Lower leg skin (tissue), 4 donors: ENCODE data around the gene CCDC40. TPM values are rescaled to one million over a fixed set of nuclear protein-coding genes. Genes with fewer than 3 reads are reported as not detected.

Experiments used
- DNase-seq, 2 donors: peaks; one replicate each; pipeline ENCODE4 v3.0.0-alpha.2; 2019; ENCODE audit warnings: low spot score in 2 of 2
- H3K4me3 ChIP-seq: fragments of 200-600 bp; sonication (generic); 2 replicates; pipeline ENCODE4 v1.5.1; 2017; ENCODE audit warnings: mild to moderate bottlenecking, low read depth; ENCODE audit not compliant: poor library complexity, severe bottlenecking
- CTCF ChIP-seq, 3 donors: fragments of 450-650 bp; IDR thresholded peaks; one replicate each; pipeline ENCODE4 v1.5.1; 2016; ENCODE audit warnings: antibody characterized with exemption in 3 of 3, mild to moderate bottlenecking in 3 of 3, moderate library complexity in 2 of 3
- POLR2A ChIP-seq, 2 donors: fragments of 450-650 bp; IDR thresholded peaks; one replicate each; pipeline ENCODE4 v1.6.1; 2016 to 2017; ENCODE audit warnings: antibody characterized with exemption in 2 of 2, mild to moderate bottlenecking in 1 of 2, moderate library complexity in 1 of 2
- WGBS, 2 donors: methylation state at CpG; one replicate each; pipeline ENCODE4 v1.1.5; 2018; 5-methylcytosine and 5-hydroxymethylcytosine counted together
- intact Hi-C: fragments of 100-400 bp; cut with DNase I; formaldehyde crosslinking; loops from one replicate; pipeline ENCODE4 v1.15.0; 2023; ENCODE audit warnings: low total_unique reads
- total RNA-seq, 4 donors: library from RNA; depleted of rRNA; stranded (reverse); fragments of >200 nt; gene quantifications; one replicate each; pipeline ENCODE4 v1.1.0, GENCODE V29; 2016

The CCDC40 gene
- total RNA-seq, 4 donors from 2014 or later: 1.2 to 5.8 (median 2.1) TPM

DNA sequence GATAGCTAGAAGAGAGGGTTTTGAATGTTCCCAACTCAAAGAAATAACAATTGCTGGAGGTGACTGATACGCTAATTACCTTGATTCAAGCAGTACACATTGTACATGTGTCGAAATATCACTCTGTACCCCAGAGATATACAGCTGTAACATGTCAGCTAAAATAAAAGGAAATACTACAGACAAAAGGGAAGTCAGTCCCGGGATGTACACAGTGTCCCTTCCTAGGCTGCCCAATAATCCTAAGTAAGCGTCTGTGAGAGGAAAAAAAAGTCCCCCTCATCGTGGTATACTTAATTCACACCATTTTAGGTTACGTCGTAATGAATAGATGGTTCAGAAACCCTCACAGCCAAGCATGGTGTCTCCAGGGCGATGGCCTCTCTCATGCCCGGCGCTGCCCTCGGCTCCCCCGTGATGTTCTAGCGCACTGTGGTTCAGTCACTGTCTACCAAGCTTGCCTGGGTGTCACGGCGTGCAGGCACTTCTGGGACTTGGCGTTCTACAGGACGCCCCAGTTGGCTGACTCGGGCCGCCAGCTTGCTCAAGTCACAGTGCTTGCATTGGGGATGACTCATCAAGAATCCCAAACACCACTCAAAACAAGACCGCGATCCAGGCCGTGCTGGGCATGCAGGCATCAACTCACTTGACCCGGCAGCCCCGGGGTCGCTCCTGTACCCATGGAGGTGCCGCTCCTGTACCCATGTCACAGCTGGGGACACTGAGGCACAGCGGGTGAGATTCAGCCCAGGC lies 27.6 kb downstream of the CCDC40 start:
- 84 to 90% methylated on average over 27 of the region's 27 CpGs for WGBS, 2 donors
- no peak for TF ChIP-seq POLR2A (IDR thresholded peaks at IDR 0.05)
- TF ChIP-seq CTCF (IDR thresholded peaks at IDR 0.05): no peak
- DNase-seq: peak; percentile 39 to 90
- H3K4me3 ChIP-seq: no peak overlapping the region
- intact Hi-C loops: no loop called here

DNA sequence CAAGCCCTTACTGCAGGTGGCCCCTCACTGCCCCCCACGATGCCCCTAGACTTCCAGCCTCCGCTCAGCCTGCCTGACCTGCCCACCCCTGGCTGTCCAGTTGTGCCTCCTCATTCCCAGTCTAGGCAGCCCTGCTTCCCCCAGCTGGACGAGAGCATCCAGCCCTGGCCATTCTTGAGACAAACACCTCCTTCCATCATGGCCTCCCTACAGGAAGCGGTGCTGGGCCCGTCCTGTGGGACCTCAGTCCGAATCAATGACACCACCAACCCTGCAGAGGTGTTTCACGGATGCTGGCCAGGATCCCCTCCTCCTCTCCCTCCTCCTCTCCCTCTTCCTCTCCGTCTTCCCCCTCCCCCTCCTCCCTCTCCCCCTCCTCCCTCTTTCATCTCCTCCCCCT lies 28.3 kb downstream of the CCDC40 start:
- no peak for DNase-seq
- WGBS, 2 donors: 81 to 85% methylated on average over 8 of the region's 8 CpGs
- intact Hi-C loops: no loop called here
- H3K4me3 ChIP-seq: no peak overlapping the region
- TF ChIP-seq CTCF (IDR thresholded peaks at IDR 0.05) (no peak), POLR2A (IDR thresholded peaks at IDR 0.05) (no peak)

DNA sequence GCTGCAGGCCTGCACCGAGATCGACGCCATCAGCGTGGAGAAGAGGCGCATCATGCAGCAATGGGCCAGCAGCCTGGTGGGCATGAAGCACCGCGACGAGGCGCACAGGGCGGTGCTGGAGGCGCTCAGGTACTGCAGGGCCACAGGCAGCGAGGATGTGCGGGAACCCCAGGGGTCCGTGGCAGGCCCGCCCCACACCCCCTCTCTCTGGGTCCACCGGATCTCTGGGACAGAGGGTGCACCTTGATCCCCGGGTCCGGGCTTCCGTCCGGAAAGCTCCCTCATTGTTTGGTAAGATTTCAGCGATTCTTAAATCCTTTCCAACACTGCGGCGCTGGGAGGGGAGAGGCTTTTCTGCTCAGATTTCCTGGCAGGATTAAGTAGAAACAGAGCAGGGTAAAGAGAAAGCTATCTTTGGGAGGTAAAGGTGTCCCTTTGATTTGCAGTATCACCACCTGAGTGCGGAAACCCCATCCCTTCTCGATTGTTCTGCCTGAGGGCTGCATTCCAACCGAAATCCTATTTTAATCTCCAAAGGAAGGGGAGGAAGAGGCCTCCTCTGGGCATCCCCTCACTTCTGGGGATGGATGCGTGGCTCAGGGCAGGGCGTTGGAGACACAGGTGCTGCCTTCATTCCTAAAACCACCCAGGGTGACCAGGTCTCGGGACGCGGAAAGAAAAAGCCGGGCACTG lies 29.2 kb downstream of the CCDC40 start:
- intact Hi-C loops: no loop called here
- H3K4me3 ChIP-seq: no peak overlapping the region

DNA sequence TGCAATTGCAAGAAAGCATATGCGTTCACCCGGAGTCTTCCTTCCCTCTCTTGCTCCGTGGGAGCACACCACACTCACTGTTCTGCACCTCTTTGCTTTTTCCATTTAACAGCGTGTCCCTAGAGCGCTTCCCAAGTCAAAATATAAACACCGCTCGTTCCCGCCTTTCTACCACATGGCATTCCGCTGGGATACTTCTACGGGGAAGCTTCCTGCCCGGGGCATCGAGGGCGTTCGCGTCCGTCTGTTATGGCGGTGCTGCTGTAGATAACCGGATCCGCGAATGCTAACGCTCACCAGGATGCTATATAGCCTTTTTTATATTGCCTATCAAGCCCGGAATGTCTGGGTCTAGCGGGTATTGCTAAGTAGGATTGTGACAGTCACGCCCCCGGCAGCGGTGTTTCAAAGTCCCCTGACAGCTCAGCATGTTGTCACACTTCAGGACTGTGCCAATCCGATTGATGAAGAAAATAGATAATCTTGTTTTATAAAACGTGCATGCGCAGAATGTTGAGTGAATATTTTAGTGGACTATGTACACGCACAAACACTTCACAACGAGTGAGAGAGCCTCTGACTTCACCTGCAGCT lies 31.0 kb downstream of the CCDC40 start:
- no peak overlapping the region for H3K4me3 ChIP-seq
- intact Hi-C loops: no loop called here

More for the DNA sequence above, 29.2 kb downstream of the CCDC40 start:
- 68 to 72% methylated on average over 32 of the region's 32 CpGs for WGBS, 2 donors
- TF ChIP-seq POLR2A (IDR thresholded peaks at IDR 0.05): no peak
- TF ChIP-seq CTCF (IDR thresholded peaks at IDR 0.05): no peak
- DNase-seq: no peak

More for the DNA sequence above, 31.0 kb downstream of the CCDC40 start:
- WGBS, 2 donors: 96% methylated on average over 31 of the region's 31 CpGs
- TF ChIP-seq CTCF (IDR thresholded peaks at IDR 0.05): no peak
- no peak for TF ChIP-seq POLR2A (IDR thresholded peaks at IDR 0.05)
- DNase-seq: no peak
